Measurements from ENCODE around the gene CTCFL.
A peak's percentile ranks its signal among the peaks of the same experiment; 100 is the strongest.
"Not testable (repeated sequence)": the region's sequence is repeated elsewhere in the genome, so short reads cannot be mapped to it uniquely, and the experiment has no call there.

The CTCFL gene

GRCh38 chr20:57508831-57509230, 16.1 kb downstream of the CTCFL start:
- no peak for DNase-seq (ENCODE audit: low read depth)

GRCh38 chr20:57508381-57508780, 16.6 kb downstream of the CTCFL start:
- DNase-seq (ENCODE audit: low read depth) = no peak

GRCh38 chr20:57507477-57507876, 17.5 kb downstream of the CTCFL start:
- peak; percentile 7 for DNase-seq (ENCODE audit: low read depth)

GRCh38 chr20:57505979-57506378, 19.0 kb downstream of the CTCFL start:
- no peak for DNase-seq (ENCODE audit: low read depth)

GRCh38 chr20:57504411-57504810, 20.5 kb downstream of the CTCFL start:
- DNase-seq (ENCODE audit: low read depth) = no peak

GRCh38 chr20:57503035-57503658, 21.8 kb downstream of the CTCFL start:
- DNase-seq (ENCODE audit: low read depth) = no peak

GRCh38 chr20:57502336-57502700, 22.6 kb downstream of the CTCFL start:
- no peak for DNase-seq (ENCODE audit: low read depth)

- DNase-seq (ENCODE audit: low read depth) = peak; percentile 16
Measured at GRCh38 chr20:57501461-57502335, 23.2 kb downstream of the CTCFL start.

- DNase-seq (ENCODE audit: low read depth) = no peak
Measured at GRCh38 chr20:57500962-57501361, 24.0 kb downstream of the CTCFL start.

GRCh38 chr20:57500235-57500634, 24.7 kb downstream of the CTCFL start:
- DNase-seq (ENCODE audit: low read depth) = no peak

GRCh38 chr20:57499676-57500075, 25.3 kb downstream of the CTCFL start:
- no peak for DNase-seq (ENCODE audit: low read depth)

- peak; percentile 16 for DNase-seq (ENCODE audit: low read depth)
Measured at GRCh38 chr20:57498425-57499400, 26.2 kb downstream of the CTCFL start.

- no peak for DNase-seq (ENCODE audit: low read depth)
Measured at GRCh38 chr20:57496592-57496991, 28.3 kb downstream of the CTCFL start.

- no peak for DNase-seq (ENCODE audit: low read depth)
Measured at GRCh38 chr20:57495978-57496377, 29.0 kb downstream of the CTCFL start.

GRCh38 chr20:57493091-57493615, 31.8 kb downstream of the CTCFL start:
- no peak for DNase-seq (ENCODE audit: low read depth)

- no peak for DNase-seq (ENCODE audit: low read depth)
Measured at GRCh38 chr20:57491373-57491772, 33.6 kb downstream of the CTCFL start.

GRCh38 chr20:57488277-57488676, 36.7 kb downstream of the CTCFL start:
- DNase-seq (ENCODE audit: low read depth) = not testable (repeated sequence)

GRCh38 chr20:57485770-57486169, 39.2 kb downstream of the CTCFL start:
- no peak for DNase-seq (ENCODE audit: low read depth)

GRCh38 chr20:57484772-57485171, 40.2 kb downstream of the CTCFL start:
- no peak for DNase-seq (ENCODE audit: low read depth)

GRCh38 chr20:57483287-57484050, 41.5 kb downstream of the CTCFL start:
- no peak for DNase-seq (ENCODE audit: low read depth)

GRCh38 chr20:57482796-57483195, 42.1 kb downstream of the CTCFL start:
- DNase-seq (ENCODE audit: low read depth) = no peak
